OCI-LY7 (cell line): Measurements from ENCODE around the gene PLA2G10. TPM values are rescaled to one million over a fixed set of nuclear protein-coding genes. Genes with fewer than 3 reads are reported as not detected.

Source experiments
- small RNA-seq: library from RNA; depleted of rRNA; stranded (forward); fragments of <200 nt; gene quantifications from one replicate; pipeline ENCODE3, GENCODE V24; 2014
- total RNA-seq, 2 experiments: library from RNA; depleted of rRNA in 1 of 2; stranded (reverse); fragments of >200 nt in 1 of 2; shearing (Covaris generic) in 1 of 2; gene quantifications; 2 replicates each; pipeline ENCODE4 v1.2.3, GENCODE V29; 2014 to 2022

The PLA2G10 gene
- total RNA-seq, 2 experiments from 2014 or later = 0.41 TPM; not detected in 1

Small RNA genes within 50 kb of the gene (small RNA-seq; reads per million reads assigned to genes)
- not detected for gene RNU7-125P

Other genes with a start within 250 kb of the PLA2G10 start
- gene PARN, start 64.0 kb downstream of the PLA2G10 start, total RNA-seq (2014; rRNA removed; shearing (Covaris generic)) = 31.6 and 40.1 TPM in 2 replicates
- gene PARN, start 64.0 kb downstream of the PLA2G10 start, total RNA-seq (2022) = 76.5 and 85.9 TPM in 2 replicates
- gene BFAR, start 61.4 kb downstream of the PLA2G10 start, total RNA-seq (2014; rRNA removed; shearing (Covaris generic)) = 34.4 and 36.7 TPM in 2 replicates
- 63.4 and 69.7 TPM in 2 replicates for gene BFAR, start 61.4 kb downstream of the PLA2G10 start, total RNA-seq (2022)
- gene NPIPA3, start 9.1 kb upstream of the PLA2G10 start, total RNA-seq (2014; rRNA removed; shearing (Covaris generic)) = 2.8 and 5.0 TPM in 2 replicates
- gene NPIPA3, start 9.1 kb upstream of the PLA2G10 start, total RNA-seq (2022) = 1.3 and 1.8 TPM in 2 replicates
- gene NPIPA2, start 48.2 kb upstream of the PLA2G10 start, total RNA-seq (2014; rRNA removed; shearing (Covaris generic)) = not detected in 2 replicates
- 4.9 and 10.7 TPM in 2 replicates for gene NPIPA2, start 48.2 kb upstream of the PLA2G10 start, total RNA-seq (2022)
- 27.3 and 34.9 TPM in 2 replicates for gene NOMO1, start 139.4 kb upstream of the PLA2G10 start, total RNA-seq (2014; rRNA removed; shearing (Covaris generic))
- 46.8 and 52.6 TPM in 2 replicates for gene NOMO1, start 139.4 kb upstream of the PLA2G10 start, total RNA-seq (2022)
- 52.0 and 66.7 TPM in 2 replicates for gene NPIPA1, start 243.1 kb upstream of the PLA2G10 start, total RNA-seq (2014; rRNA removed; shearing (Covaris generic))
- gene NPIPA1, start 243.1 kb upstream of the PLA2G10 start, total RNA-seq (2022) = 124 and 138 TPM in 2 replicates